Measurements from ENCODE around the gene STAT4.

The STAT4 gene

DNA sequence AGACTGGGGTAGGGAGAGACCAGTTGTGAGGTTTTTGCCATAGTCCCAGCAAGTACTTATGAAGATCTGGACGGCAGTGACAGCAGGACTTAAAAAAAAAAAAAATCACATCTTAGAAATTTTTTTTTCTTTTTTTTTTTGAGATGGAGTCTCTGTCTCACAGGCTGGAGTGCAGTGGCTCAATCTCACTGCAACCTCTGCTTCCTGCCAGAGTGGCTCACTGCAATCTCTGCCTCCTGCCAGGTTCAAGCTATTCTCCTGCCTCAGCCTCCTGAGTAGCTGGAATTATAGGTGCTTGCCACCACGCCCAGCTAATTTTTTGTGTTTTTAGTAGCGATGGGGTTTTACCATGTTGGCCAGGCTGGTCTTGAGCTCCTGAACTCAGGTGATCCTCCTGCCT, 22.4 kb upstream of the STAT4 start:
- DNase-seq (ENCODE audit: low spot score): no peak

GRCh38 chr2:191171708-191172355, 21.0 kb upstream of the STAT4 start:
- DNase-seq (ENCODE audit: low spot score): no peak

GRCh38 chr2:191171286-191171685, 20.5 kb upstream of the STAT4 start:
- DNase-seq (ENCODE audit: low spot score): no peak

GRCh38 chr2:191170773-191171172, 20.0 kb upstream of the STAT4 start:
- DNase-seq (ENCODE audit: low spot score): no peak

- DNase-seq (ENCODE audit: low spot score): no peak
Measured at GRCh38 chr2:191170301-191170636, 19.5 kb upstream of the STAT4 start.

GRCh38 chr2:191169456-191170300, 18.9 kb upstream of the STAT4 start:
- no peak for DNase-seq (ENCODE audit: low spot score)

GRCh38 chr2:191167766-191168165, 17.0 kb upstream of the STAT4 start:
- no peak for DNase-seq (ENCODE audit: low spot score)

DNA sequence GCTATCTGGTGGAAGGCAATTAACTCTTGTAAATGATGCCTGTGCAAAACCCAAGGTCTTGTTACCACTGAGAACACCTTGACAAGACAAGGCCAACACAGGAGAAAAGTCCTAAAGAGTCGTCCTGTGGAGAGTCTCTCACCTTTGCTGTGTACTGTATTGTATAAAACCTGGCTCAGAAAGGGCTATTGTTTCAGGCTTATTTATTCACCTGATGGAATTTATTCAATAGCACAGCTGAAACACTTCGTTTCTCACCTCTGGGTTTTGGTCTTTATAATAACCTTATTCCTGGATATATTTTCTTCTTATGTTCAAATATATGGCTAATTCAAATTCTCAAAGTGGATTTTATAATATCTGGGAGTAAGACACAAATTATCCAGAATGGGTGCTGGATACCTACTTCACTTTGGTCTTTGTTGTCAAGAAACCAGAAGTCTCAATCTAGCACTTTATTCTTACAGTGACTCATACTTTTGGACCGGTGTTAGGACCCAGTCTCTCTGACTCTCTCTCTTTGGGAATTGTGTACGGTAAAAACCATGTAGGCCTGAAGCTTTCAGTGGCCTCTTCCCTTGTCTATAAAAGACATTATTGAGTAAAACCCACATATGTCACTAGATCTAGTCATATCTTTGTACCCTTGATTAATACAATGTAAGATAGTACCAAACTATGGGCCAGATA, 16.1 kb upstream of the STAT4 start:
- no peak for DNase-seq (ENCODE audit: low spot score)

- DNase-seq (ENCODE audit: low spot score): no peak
Measured at GRCh38 chr2:191166111-191166755, 15.4 kb upstream of the STAT4 start.

- DNase-seq (ENCODE audit: low spot score): peak; percentile 57
Measured at GRCh38 chr2:191165176-191165643, 14.4 kb upstream of the STAT4 start.

DNA sequence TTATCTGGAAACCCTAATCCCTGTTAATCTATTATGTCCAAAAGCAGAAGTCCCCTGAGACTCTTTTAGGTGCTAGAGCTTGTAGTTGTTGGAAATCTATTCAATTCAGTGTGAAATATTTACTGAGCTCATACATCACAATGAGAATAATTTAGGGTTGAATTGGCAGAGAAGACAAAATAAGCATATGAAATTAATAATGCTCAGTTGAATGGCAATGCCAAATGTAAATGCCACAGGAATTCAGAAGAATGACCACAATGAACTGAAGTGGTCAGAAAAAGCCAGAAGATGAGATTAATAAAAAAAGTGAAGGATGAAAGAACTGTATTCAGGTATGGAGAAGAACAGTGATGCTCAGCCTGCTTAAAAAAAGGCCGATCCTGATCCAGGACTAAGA, 8.0 kb upstream of the STAT4 start:
- no peak for DNase-seq (ENCODE audit: low spot score)

GRCh38 chr2:191158193-191158592, 7.4 kb upstream of the STAT4 start:
- DNase-seq (ENCODE audit: low spot score): no peak

DNA sequence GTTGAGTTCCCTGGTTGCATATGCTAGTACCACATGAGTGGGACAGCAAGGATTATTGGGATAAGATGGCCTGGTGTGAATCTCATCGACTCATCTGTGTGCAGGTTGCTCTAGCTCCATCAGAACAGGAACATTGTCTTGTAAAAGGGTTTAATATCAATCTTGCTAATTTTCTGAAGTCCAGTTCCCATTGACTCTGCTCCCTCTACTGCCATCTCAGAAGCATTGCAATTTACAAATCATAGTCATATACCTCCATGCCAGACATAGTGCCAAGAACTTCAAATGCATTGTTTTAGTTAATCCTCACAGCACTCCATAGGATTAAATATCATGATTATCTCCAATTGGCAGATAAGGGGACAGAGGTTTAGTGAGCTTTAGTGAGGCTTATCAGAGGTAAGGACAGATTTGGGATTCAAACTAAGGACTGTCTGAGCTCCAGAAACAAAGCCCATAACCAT, 4.8 kb upstream of the STAT4 start:
- DNase-seq (ENCODE audit: low spot score): peak; percentile 39

GRCh38 chr2:191153716-191154115, 2.9 kb upstream of the STAT4 start:
- no peak for DNase-seq (ENCODE audit: low spot score)

- DNase-seq (ENCODE audit: low spot score): no peak
Measured at GRCh38 chr2:191152482-191153240, 1.9 kb upstream of the STAT4 start.

DNA sequence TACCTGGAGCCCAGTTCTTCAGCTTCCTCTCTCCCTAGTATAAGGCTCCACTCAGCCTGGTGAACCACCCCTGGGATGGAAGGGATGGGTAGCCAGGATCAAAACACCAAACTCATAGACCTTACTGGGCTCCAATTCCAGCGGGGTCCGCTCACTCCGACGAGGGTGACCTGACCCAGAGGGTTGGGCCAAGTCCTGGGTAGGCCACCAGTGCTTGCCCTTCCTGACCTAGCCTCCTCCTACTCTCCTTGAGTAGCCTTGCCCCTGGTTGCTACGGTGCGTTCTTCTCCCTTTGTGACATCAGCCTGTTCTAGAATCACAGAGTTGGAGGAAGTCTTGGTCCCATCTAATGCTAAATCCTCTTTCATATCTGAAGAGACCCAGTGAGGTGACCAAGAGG, 537 bp upstream of the STAT4 start:
- no peak for DNase-seq (ENCODE audit: low spot score)

GRCh38 chr2:191150230-191150599, 579 bp downstream of the STAT4 start:
- no peak for DNase-seq (ENCODE audit: low spot score)

DNA sequence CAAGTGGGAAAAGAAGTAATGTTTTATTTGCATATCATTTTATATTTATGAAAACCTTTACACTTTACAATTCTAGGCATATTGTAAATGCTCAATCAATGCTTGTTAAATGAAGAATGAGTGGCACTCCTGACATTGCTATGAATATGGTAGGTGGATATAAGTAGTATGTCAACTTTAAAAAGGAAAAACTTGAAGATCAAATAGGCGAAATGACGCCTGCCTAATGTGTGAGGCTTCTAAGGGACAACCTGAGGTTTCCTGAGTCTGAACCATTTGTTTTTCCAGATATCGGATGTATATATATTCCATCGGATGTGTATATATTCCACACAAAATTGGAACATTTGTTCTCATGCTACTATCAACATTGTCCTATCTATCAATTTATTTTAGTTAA, 1.4 kb downstream of the STAT4 start:
- DNase-seq (ENCODE audit: low spot score): no peak

DNA sequence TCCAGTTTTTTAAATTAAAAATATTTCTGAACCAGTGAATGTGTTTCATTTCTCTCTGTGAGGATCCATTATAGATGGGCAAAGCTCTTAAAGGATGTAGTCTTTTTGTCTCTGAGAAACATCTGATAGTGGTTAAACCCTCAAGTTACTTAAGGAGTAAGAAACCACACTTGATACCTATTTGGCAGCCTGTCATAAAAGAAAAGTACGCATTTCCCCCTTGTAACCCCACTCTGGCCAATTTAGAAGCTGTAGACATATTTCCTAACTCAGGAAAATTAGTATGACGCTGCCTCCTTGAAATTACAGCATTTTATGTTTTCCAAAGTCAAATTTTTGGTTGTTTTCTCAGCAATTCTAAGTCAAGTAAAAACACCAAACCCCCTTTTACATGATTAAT, 2.0 kb downstream of the STAT4 start:
- DNase-seq (ENCODE audit: low spot score): no peak

- no peak for DNase-seq (ENCODE audit: low spot score)
Measured at GRCh38 chr2:191148281-191148680, 2.5 kb downstream of the STAT4 start.

- DNase-seq (ENCODE audit: low spot score): no peak
Measured at GRCh38 chr2:191145769-191146471, 4.9 kb downstream of the STAT4 start.

All from NAMALWA (cell line).